HG03460 (cell line): Measurements from ENCODE around the gene PTPRK.

Experiments used
- ATAC-seq: cut with Tn5 transposase; IDR thresholded peaks from one replicate; pipeline ENCODE4 v1.9.1; 2021; ENCODE audit not compliant: unreplicated experiment

PTPRK gene

GRCh38 chr6:128208078-128208477 is 312.3 kb downstream of the PTPRK start:
- ATAC-seq: no peak

GRCh38 chr6:128206610-128207426 is 313.6 kb downstream of the PTPRK start:
- ATAC-seq: no peak

- ATAC-seq: no peak
These were observed 315.8 kb downstream of the PTPRK start for GRCh38 chr6:128204616-128205015.

GRCh38 chr6:128202169-128202765 is 318.1 kb downstream of the PTPRK start:
- no peak for ATAC-seq

- ATAC-seq: no peak
These were observed 319.6 kb downstream of the PTPRK start for GRCh38 chr6:128200789-128201188.

GRCh38 chr6:128199461-128199860 is 320.9 kb downstream of the PTPRK start:
- ATAC-seq: no peak

GRCh38 chr6:128192972-128193371 is 327.4 kb downstream of the PTPRK start:
- no peak for ATAC-seq

- ATAC-seq: no peak
These were observed 331.7 kb downstream of the PTPRK start for GRCh38 chr6:128188678-128189077.

GRCh38 chr6:128186729-128187128 is 333.7 kb downstream of the PTPRK start:
- no peak for ATAC-seq

- no peak for ATAC-seq
These were observed 340.4 kb downstream of the PTPRK start for GRCh38 chr6:128179876-128180438.

- ATAC-seq: no peak
These were observed 345.7 kb downstream of the PTPRK start for GRCh38 chr6:128174724-128175123.

- no peak for ATAC-seq
These were observed 347.4 kb downstream of the PTPRK start for GRCh38 chr6:128172752-128173682.

GRCh38 chr6:128172081-128172480 is 348.3 kb downstream of the PTPRK start:
- no peak for ATAC-seq

- ATAC-seq: no peak
These were observed 349.2 kb downstream of the PTPRK start for GRCh38 chr6:128171182-128171581.

- no peak for ATAC-seq
These were observed 352.2 kb downstream of the PTPRK start for GRCh38 chr6:128168244-128168643.

- no peak for ATAC-seq
These were observed 352.8 kb downstream of the PTPRK start for GRCh38 chr6:128167552-128167951.

- ATAC-seq: no peak
These were observed 356.1 kb downstream of the PTPRK start for GRCh38 chr6:128164254-128164653.

GRCh38 chr6:128162423-128162822 is 358.0 kb downstream of the PTPRK start:
- ATAC-seq: no peak

GRCh38 chr6:128161839-128162238 is 358.6 kb downstream of the PTPRK start:
- ATAC-seq: no peak

- no peak for ATAC-seq
These were observed 359.1 kb downstream of the PTPRK start for GRCh38 chr6:128161263-128161662.

GRCh38 chr6:128158496-128158895 is 361.9 kb downstream of the PTPRK start:
- ATAC-seq: no peak
